Caco-2 (cell line): ENCODE data around the gene SS18. TPM values are rescaled to one million over a fixed set of nuclear protein-coding genes. Genes with fewer than 3 reads are reported as not detected.

Source experiments
- BruUV-seq: library from RNA; stranded (reverse); fragments of 400-500 nt; replicated peaks from 2 replicates; lab custom pipeline; 2021; lab: Mats Ljungman, UMichigan
- CTCF ChIA-PET: fragments of 300-600 bp; sonication (Branson Sonifier 250); formaldehyde crosslinking; loops from one replicate; lab custom pipeline; 2022; ENCODE audit warnings: antibody characterized with exemption; lab: Charles Lee
- POLR2A ChIA-PET: fragments of 300-600 bp; sonication (Branson Sonifier 250); formaldehyde crosslinking; loops from one replicate; lab custom pipeline; 2022; ENCODE audit warnings: antibody characterized with exemption; lab: Charles Lee
- DNase-seq, 2 experiments: peaks; one replicate each; pipeline versions ENCODE4 v3.0.0 to v3.0.0-alpha.2; 2020 to 2022
- H3K27me3 ChIP-seq: replicated peaks from 2 replicates; pipeline ENCODE4 v1.6.0; 2011; ENCODE audit warnings: low read length; ENCODE audit not compliant: control insufficient read depth, insufficient read depth
- H3K36me3 ChIP-seq: 2 replicates; pipeline ENCODE4 v1.5.1; 2011; ENCODE audit warnings: low read length; ENCODE audit not compliant: control insufficient read depth, insufficient read depth
- H3K4me1 ChIP-seq: fragments of 250-450 bp; sonication (Bioruptor Pico); 2 replicates; pipeline ENCODE4 v1.5.1; 2020; ENCODE audit warnings: mild to moderate bottlenecking
- H3K4me3 ChIP-seq: 2 replicates; pipeline ENCODE4 v1.5.1; 2011; ENCODE audit warnings: low read depth, mild to moderate bottlenecking, control low read depth, low read length
- H3K9me3 ChIP-seq: fragments of 250-450 bp; sonication (Bioruptor Pico); 2 replicates; pipeline ENCODE4 v1.5.1; 2020; ENCODE audit warnings: mild to moderate bottlenecking, moderate library complexity
- H3K27ac Mint-ChIP-seq: one replicate; pipeline ENCODE4 v1.8.0; 2022; ENCODE audit warnings: mixed read lengths; ENCODE audit not compliant: unreplicated experiment
- H3K27me3 Mint-ChIP-seq: one replicate; pipeline ENCODE4 v1.8.0; 2022; ENCODE audit warnings: mixed read lengths; ENCODE audit not compliant: insufficient read depth, unreplicated experiment
- H3K36me3 Mint-ChIP-seq: one replicate; pipeline ENCODE4 v1.8.0; 2022; ENCODE audit warnings: mild to moderate bottlenecking, mixed read lengths; ENCODE audit not compliant: insufficient read depth, unreplicated experiment
- H3K4me1 Mint-ChIP-seq: one replicate; pipeline ENCODE4 v1.8.0; 2022; ENCODE audit warnings: low read depth, mixed read lengths; ENCODE audit not compliant: unreplicated experiment
- H3K4me3 Mint-ChIP-seq: one replicate; pipeline ENCODE4 v1.8.0; 2022; ENCODE audit warnings: mild to moderate bottlenecking, moderate library complexity, mixed read lengths; ENCODE audit not compliant: unreplicated experiment
- H3K9me3 Mint-ChIP-seq: one replicate; pipeline ENCODE4 v1.8.0; 2022; ENCODE audit warnings: mixed read lengths; ENCODE audit not compliant: unreplicated experiment
- intact Hi-C: fragments of 100-400 bp; cut with micrococcal nuclease; formaldehyde crosslinking; loops from one replicate; pipeline ENCODE4 v1.10.0; 2022; ENCODE audit not compliant: unreplicated experiment
- total RNA-seq: library from RNA; stranded (reverse); gene quantifications from 2 replicates; pipeline ENCODE4 v1.2.3, GENCODE V29; 2022
- TF ChIP-seq, protein P1 (sequence below), 2 experiments: fragments of 200-600 bp in 1 of 2; IDR thresholded peaks; 1 replicate in 1 of 2; 2 replicates in 1 of 2; pipeline versions ENCODE4 v1.5.1 to v1.8.0; 2011 to 2022; ENCODE audit warnings: antibody characterized with exemption in 1 of 2, control low read depth in 1 of 2, inconsistent platforms in 1 of 2, low read depth in 1 of 2, low read length in 1 of 2, mild to moderate bottlenecking in 1 of 2, moderate library complexity in 1 of 2; ENCODE audit not compliant: insufficient read depth in 1 of 2, severe bottlenecking in 1 of 2, unreplicated experiment in 1 of 2

Gene SS18
- total RNA-seq, 1 experiment from 2014 or later: 34.6 TPM

DNA sequence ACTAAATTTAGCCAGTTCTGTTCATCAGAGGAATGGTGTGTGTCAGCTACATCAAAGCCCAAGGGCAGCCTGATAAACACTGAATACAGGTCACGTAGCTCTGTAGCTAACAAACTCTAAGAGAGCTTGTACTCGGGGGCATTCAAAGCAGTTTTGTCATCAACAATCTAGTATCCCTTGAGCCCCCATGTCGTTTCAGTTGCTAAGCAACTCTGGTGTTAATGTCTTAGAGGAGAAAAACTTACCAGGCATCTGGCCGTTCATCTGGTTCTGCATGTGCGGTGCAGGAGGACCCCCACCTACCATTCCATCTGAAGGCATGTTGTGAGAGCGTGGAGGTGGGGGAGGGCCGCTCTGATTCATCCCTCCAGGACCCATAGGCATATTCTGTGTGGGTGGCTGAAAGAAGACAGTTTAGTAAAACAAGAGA is 33.1 kb downstream of the SS18 start:
- H3K9me3 Mint-ChIP-seq: no peaks in the 10 kb centered on the region
- ChIA-PET CTCF (no interaction called here), POLR2A (no interaction called here)
- intact Hi-C loops: no loop called here
- TF ChIP-seq, protein P1, sequence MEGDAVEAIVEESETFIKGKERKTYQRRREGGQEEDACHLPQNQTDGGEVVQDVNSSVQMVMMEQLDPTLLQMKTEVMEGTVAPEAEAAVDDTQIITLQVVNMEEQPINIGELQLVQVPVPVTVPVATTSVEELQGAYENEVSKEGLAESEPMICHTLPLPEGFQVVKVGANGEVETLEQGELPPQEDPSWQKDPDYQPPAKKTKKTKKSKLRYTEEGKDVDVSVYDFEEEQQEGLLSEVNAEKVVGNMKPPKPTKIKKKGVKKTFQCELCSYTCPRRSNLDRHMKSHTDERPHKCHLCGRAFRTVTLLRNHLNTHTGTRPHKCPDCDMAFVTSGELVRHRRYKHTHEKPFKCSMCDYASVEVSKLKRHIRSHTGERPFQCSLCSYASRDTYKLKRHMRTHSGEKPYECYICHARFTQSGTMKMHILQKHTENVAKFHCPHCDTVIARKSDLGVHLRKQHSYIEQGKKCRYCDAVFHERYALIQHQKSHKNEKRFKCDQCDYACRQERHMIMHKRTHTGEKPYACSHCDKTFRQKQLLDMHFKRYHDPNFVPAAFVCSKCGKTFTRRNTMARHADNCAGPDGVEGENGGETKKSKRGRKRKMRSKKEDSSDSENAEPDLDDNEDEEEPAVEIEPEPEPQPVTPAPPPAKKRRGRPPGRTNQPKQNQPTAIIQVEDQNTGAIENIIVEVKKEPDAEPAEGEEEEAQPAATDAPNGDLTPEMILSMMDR (IDR thresholded peaks at IDR 0.05; ENCODE audit: insufficient read depth in 1 of 2, low read depth in 1 of 2, low read length in 1 of 2, severe bottlenecking in 1 of 2, unreplicated experiment in 1 of 2): no peak
- no peak overlapping the region for H3K27ac Mint-ChIP-seq
- H3K4me1 Mint-ChIP-seq: no peaks in the 10 kb centered on the region
- Histone ChIP-seq H3K36me3 (no peaks in the 10 kb centered on the region), H3K9me3 (no peaks in the 10 kb centered on the region), H3K27me3 (no peaks in the 10 kb centered on the region), H3K4me3 (no peak overlapping the region), H3K4me1 (no peaks in the 10 kb centered on the region)
- DNase-seq: no peak
- H3K27me3 Mint-ChIP-seq: no peaks in the 10 kb centered on the region
- H3K4me3 Mint-ChIP-seq: no peak overlapping the region
- peaks cover 5% of the 10 kb centered on the region for H3K36me3 Mint-ChIP-seq
- BruUV-seq: no TSS peak

DNA sequence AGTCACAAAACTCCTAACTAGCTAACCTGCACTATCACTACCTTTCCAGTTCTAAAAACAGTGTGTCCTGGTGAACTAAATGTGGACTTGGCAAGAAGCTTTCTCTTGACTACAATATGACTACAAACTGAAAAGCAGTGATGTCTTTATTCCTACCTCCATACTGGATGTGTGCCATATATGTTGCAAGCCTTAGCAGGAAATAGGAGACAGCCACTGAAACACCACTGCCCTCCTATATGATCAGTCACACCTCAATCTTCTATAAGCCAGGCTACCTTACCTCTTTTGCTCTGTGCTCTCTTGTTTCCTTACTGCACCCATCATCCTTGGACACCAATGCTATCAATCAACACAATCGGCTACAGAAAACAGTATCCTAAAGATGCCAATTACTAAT is 34.1 kb downstream of the SS18 start:
- H3K4me1 ChIP-seq: no peaks in the 10 kb centered on the region
- no peaks in the 10 kb centered on the region for H3K36me3 ChIP-seq
- H3K9me3 ChIP-seq: no peaks in the 10 kb centered on the region
- Mint-ChIP-seq H3K27me3 (no peaks in the 10 kb centered on the region), H3K4me3 (no peak overlapping the region), H3K4me1 (no peaks in the 10 kb centered on the region), H3K27ac (no peak overlapping the region), H3K9me3 (no peaks in the 10 kb centered on the region), H3K36me3 (peaks cover 5% of the 10 kb centered on the region)
- ChIA-PET POLR2A (no interaction called here), CTCF (no interaction called here)
- no peak overlapping the region for H3K4me3 ChIP-seq
- TF ChIP-seq, protein P1 (IDR thresholded peaks at IDR 0.05; ENCODE audit: insufficient read depth in 1 of 2, low read depth in 1 of 2, low read length in 1 of 2, severe bottlenecking in 1 of 2, unreplicated experiment in 1 of 2): no peak
- H3K27me3 ChIP-seq: no peaks in the 10 kb centered on the region
- BruUV-seq: no TSS peak
- intact Hi-C loops: no loop called here
- no peak for DNase-seq

DNA sequence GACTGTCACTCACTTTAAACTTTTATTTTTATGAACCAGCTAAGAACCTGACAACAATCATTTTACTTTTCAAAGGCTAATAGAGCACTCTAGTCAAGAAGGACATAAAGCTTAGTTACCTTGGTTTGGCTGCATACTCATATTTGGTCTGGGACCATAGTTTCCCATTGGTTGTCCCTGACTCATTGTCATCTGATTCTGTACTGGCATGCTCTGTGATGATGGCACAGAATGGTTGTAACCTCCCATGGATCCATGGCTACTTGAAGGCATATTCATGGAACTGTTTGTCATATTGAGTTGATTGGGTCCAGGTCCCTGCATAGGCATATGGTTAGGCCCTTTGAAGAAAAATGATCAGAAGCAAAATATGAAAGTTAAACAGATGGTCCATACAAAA is 37.9 kb downstream of the SS18 start:
- no peak for DNase-seq
- ChIA-PET POLR2A (no interaction called here), CTCF (no interaction called here)
- Mint-ChIP-seq H3K27ac (no peak overlapping the region), H3K4me3 (no peak overlapping the region), H3K27me3 (no peaks in the 10 kb centered on the region), H3K9me3 (no peaks in the 10 kb centered on the region), H3K36me3 (peaks cover 4% of the 10 kb centered on the region), H3K4me1 (no peaks in the 10 kb centered on the region)
- intact Hi-C loops: no loop called here
- H3K4me1 ChIP-seq: no peaks in the 10 kb centered on the region
- no TSS peak for BruUV-seq
- H3K36me3 ChIP-seq: no peaks in the 10 kb centered on the region
- TF ChIP-seq, protein P1 (IDR thresholded peaks at IDR 0.05; ENCODE audit: insufficient read depth in 1 of 2, low read depth in 1 of 2, low read length in 1 of 2, severe bottlenecking in 1 of 2, unreplicated experiment in 1 of 2): no peak
- H3K4me3 ChIP-seq: no peak overlapping the region
- H3K9me3 ChIP-seq: no peaks in the 10 kb centered on the region
- H3K27me3 ChIP-seq: no peaks in the 10 kb centered on the region
